Endothelial cell (in vitro differentiated cells): Measurements from ENCODE around the gene CYSLTR1. TPM values are rescaled to one million over a fixed set of nuclear protein-coding genes. Genes with fewer than 3 reads are reported as not detected.

Experiments
- DNase-seq: peaks from one replicate; pipeline ENCODE4 v3.0.0; 2021; ENCODE audit warnings: low spot score
- H3K27ac Mint-ChIP-seq: one replicate; pipeline ENCODE4 v1.8.0; 2021; ENCODE audit warnings: mixed read lengths, inconsistent platforms; ENCODE audit not compliant: unreplicated experiment
- H3K27me3 Mint-ChIP-seq: one replicate; pipeline ENCODE4 v1.8.0; 2021; ENCODE audit warnings: mild to moderate bottlenecking, moderate library complexity, mixed read lengths, inconsistent platforms; ENCODE audit not compliant: unreplicated experiment
- H3K36me3 Mint-ChIP-seq: one replicate; pipeline ENCODE4 v1.8.0; 2021; ENCODE audit warnings: mild to moderate bottlenecking, low read depth, mixed read lengths, inconsistent platforms; ENCODE audit not compliant: unreplicated experiment
- H3K4me1 Mint-ChIP-seq: one replicate; pipeline ENCODE4 v1.8.0; 2021; ENCODE audit warnings: mild to moderate bottlenecking, mixed read lengths, inconsistent platforms; ENCODE audit not compliant: unreplicated experiment
- H3K4me3 Mint-ChIP-seq: one replicate; pipeline ENCODE4 v1.8.0; 2021; ENCODE audit warnings: mild to moderate bottlenecking, mixed read lengths, inconsistent platforms; ENCODE audit not compliant: unreplicated experiment
- H3K9me3 Mint-ChIP-seq: one replicate; pipeline ENCODE4 v1.8.0; 2021; ENCODE audit warnings: mixed read lengths, inconsistent platforms; ENCODE audit not compliant: unreplicated experiment
- CTCF ChIP-seq: fragments of 200-600 bp; sonication (generic); IDR thresholded peaks from one replicate; pipeline ENCODE4 v1.5.0; 2021; ENCODE audit warnings: antibody characterized with exemption; ENCODE audit not compliant: unreplicated experiment
- total RNA-seq: library from RNA; stranded (reverse); fragmentation: NEBNext Ultra II Directional; extraction: Animal tissue kit (Norgen Biotek cat#: 25700); gene quantifications from one replicate; pipeline ENCODE4 v1.2.1, GENCODE V29; 2021; ENCODE audit not compliant: unreplicated experiment

CYSLTR1 gene
- total RNA-seq, 1 donor from 2014 or later: 0.13 TPM

DNA sequence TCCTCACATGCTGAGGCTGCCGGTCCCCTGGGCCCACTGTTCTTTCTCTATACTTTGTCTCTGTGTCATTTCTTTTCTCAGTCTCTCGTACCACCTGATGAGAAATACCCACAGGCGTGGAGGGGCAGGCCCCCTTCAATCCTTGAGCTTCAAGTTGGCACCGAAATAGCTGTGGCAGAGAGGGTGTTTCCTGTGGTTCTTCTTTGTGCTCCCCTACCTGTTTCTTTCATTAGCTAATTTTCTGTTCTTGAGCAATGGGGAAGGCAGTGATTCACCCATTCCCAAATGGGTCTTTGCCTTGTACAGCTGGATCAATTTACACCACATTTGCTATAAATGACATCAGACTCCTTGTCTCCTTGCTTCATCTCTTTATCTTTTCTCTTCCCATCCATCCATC lies 2.1 kb upstream of the CYSLTR1 start:
- H3K27me3 Mint-ChIP-seq: no peaks in the 10 kb centered on the region
- no peak overlapping the region for H3K4me3 Mint-ChIP-seq
- no peaks in the 10 kb centered on the region for H3K36me3 Mint-ChIP-seq
- peaks cover 9% of the 10 kb centered on the region for H3K4me1 Mint-ChIP-seq
- no peak for DNase-seq
- TF ChIP-seq CTCF: no peak
- H3K9me3 Mint-ChIP-seq: no peaks in the 10 kb centered on the region
- H3K27ac Mint-ChIP-seq: no peak overlapping the region

- Mint-ChIP-seq H3K4me1 (peaks cover 9% of the 10 kb centered on the region), H3K36me3 (no peaks in the 10 kb centered on the region), H3K27ac (no peak overlapping the region), H3K4me3 (no peak overlapping the region), H3K27me3 (no peaks in the 10 kb centered on the region), H3K9me3 (no peaks in the 10 kb centered on the region)
- DNase-seq: no peak
- no peak for TF ChIP-seq CTCF
Observed at GRCh38 chrX:78326401-78326800, 1.0 kb downstream of the CYSLTR1 start.

DNA sequence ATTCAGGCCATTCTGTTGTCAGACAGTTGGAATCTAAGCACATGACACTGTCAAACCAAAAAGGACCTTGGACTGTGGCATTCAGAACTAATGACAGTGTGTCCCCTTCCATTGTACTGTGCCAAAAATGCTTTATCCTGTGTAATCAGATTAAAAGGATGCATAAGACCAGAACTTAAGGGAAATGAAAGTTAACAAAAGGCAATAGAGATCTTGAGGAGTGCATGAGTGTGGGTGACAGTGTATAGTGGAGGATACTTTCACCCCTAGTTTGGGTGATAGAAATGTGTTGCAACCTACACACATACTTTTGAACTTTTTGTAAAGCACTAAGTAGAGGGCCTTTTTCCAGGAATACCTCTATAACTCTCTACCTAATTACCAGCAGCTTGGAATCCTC lies 4.5 kb downstream of the CYSLTR1 start:
- Mint-ChIP-seq H3K27ac (no peak overlapping the region), H3K4me1 (peaks cover 7% of the 10 kb centered on the region), H3K4me3 (no peak overlapping the region), H3K9me3 (no peaks in the 10 kb centered on the region), H3K27me3 (no peaks in the 10 kb centered on the region), H3K36me3 (no peaks in the 10 kb centered on the region)
- TF ChIP-seq CTCF: no peak
- DNase-seq: no peak

GRCh38 chrX:78321809-78322208 lies 5.6 kb downstream of the CYSLTR1 start:
- Mint-ChIP-seq H3K9me3 (no peaks in the 10 kb centered on the region), H3K27ac (no peak overlapping the region)

DNA sequence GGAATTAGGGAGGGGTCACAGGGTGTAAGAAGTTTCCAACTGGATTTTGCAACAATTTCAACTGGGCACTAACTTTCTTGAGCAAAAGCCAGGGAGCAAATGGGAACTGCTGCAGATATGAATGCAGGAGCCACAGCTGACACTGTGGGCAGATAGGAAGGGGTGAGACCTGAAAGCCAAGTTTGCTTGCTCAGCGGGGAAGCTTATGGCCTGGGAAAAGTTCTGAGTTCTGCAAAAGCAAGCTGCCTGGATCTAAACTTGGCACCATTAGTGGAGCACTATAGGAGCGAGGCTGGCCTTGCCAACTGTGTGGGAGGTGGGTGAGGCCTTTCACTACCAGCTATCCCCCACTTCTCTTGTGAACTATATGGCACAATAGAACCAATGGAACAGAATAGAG lies 11.1 kb downstream of the CYSLTR1 start:
- no peak overlapping the region for H3K4me3 Mint-ChIP-seq
- no peak for DNase-seq

More at GRCh38 chrX:78321809-78322208, 5.6 kb downstream of the CYSLTR1 start:
- H3K27me3 Mint-ChIP-seq: no peaks in the 10 kb centered on the region
- TF ChIP-seq CTCF: no peak
- H3K4me1 Mint-ChIP-seq: no peaks in the 10 kb centered on the region
- no peak overlapping the region for H3K4me3 Mint-ChIP-seq
- DNase-seq: no peak
- H3K36me3 Mint-ChIP-seq: no peaks in the 10 kb centered on the region

More for the DNA sequence above, 11.1 kb downstream of the CYSLTR1 start:
- TF ChIP-seq CTCF: no peak
- Mint-ChIP-seq H3K27me3 (no peaks in the 10 kb centered on the region), H3K27ac (no peak overlapping the region), H3K9me3 (no peaks in the 10 kb centered on the region), H3K4me1 (no peaks in the 10 kb centered on the region), H3K36me3 (no peaks in the 10 kb centered on the region)
